Liver (tissue), 9 donors: ENCODE results near the gene COPB2. TPM values are rescaled to one million over a fixed set of nuclear protein-coding genes. Genes with fewer than 3 reads are reported as not detected.

Experiments
- DNase-seq: peaks from one replicate; pipeline ENCODE4 v3.0.0-alpha.2; 2017; ENCODE audit warnings: low spot score
- H3K27ac ChIP-seq, 2 donors: one replicate each; pipeline ENCODE4 v1.7.0; 2013; ENCODE audit warnings: inconsistent platforms in 2 of 2, low read length in 2 of 2, control low read depth in 1 of 2, low read depth in 1 of 2, mild to moderate bottlenecking in 1 of 2
- H3K27me3 ChIP-seq, 4 donors: one replicate each; pipeline versions ENCODE4 v1.6.1 to v1.7.0; 2013; ENCODE audit warnings: low read length in 3 of 4, inconsistent platforms in 1 of 4, mild to moderate bottlenecking in 1 of 4, moderate library complexity in 1 of 4; ENCODE audit not compliant: control insufficient read depth in 4 of 4, insufficient read depth in 4 of 4
- H3K36me3 ChIP-seq, 4 donors: one replicate each; pipeline versions ENCODE4 v1.6.1 to v1.7.0; 2013; ENCODE audit warnings: low read length in 3 of 4, mild to moderate bottlenecking in 3 of 4, low read depth in 1 of 4, moderate library complexity in 1 of 4; ENCODE audit not compliant: control insufficient read depth in 4 of 4, insufficient read depth in 3 of 4
- H3K4me1 ChIP-seq, 4 donors: one replicate each; pipeline versions ENCODE4 v1.6.1 to v1.7.0; 2013; ENCODE audit warnings: low read length in 3 of 4, mild to moderate bottlenecking in 3 of 4, moderate library complexity in 1 of 4; ENCODE audit not compliant: control insufficient read depth in 4 of 4, insufficient read depth in 4 of 4
- H3K4me3 ChIP-seq, 3 donors: one replicate each; pipeline versions ENCODE4 v1.6.1 to v1.7.0; 2013; ENCODE audit warnings: low read length in 3 of 3, control low read depth in 1 of 3, low read depth in 1 of 3, mild to moderate bottlenecking in 1 of 3
- H3K9ac ChIP-seq, 2 donors: one replicate each; pipeline ENCODE4 v1.7.0; 2013; ENCODE audit warnings: low read length in 2 of 2, mild to moderate bottlenecking in 2 of 2, moderate library complexity in 2 of 2, control low read depth in 1 of 2, low read depth in 1 of 2
- H3K9me3 ChIP-seq, 4 donors: one replicate each; pipeline versions ENCODE4 v1.6.1 to v1.7.0; 2013; ENCODE audit warnings: low read length in 3 of 4; ENCODE audit not compliant: control insufficient read depth in 4 of 4
- EGR1 ChIP-seq, 2 donors: IDR thresholded peaks; 2 replicates each; pipeline ENCODE4 v1.6.1; 2016 to 2018; ENCODE audit warnings: antibody characterized with exemption in 2 of 2, low read depth in 2 of 2
- FOXA1 ChIP-seq: IDR thresholded peaks from 2 replicates; pipeline ENCODE4 v1.6.1; 2016; ENCODE audit warnings: antibody characterized with exemption
- FOXA2 ChIP-seq: IDR thresholded peaks from 2 replicates; pipeline ENCODE4 v1.6.1; 2016; ENCODE audit warnings: antibody characterized with exemption
- GABPA ChIP-seq, 2 donors: IDR thresholded peaks in 1 of 2; conservative IDR thresholded peaks in 1 of 2; 2 replicates each; pipeline ENCODE4 v1.6.1; 2016; ENCODE audit warnings: antibody characterized with exemption in 2 of 2, mild to moderate bottlenecking in 1 of 2, moderate library complexity in 1 of 2
- HNF4A ChIP-seq, 2 donors: conservative IDR thresholded peaks; 2 replicates each; pipeline ENCODE4 v1.6.1; 2016; ENCODE audit warnings: antibody characterized with exemption in 2 of 2, mild to moderate bottlenecking in 2 of 2
- HNF4G ChIP-seq: IDR thresholded peaks from 2 replicates; pipeline ENCODE4 v1.6.1; 2016; ENCODE audit warnings: antibody characterized with exemption
- NR2F2 ChIP-seq: IDR thresholded peaks from 2 replicates; pipeline ENCODE4 v1.6.1; 2016; ENCODE audit warnings: antibody characterized with exemption
- RAD21 ChIP-seq, 2 donors: IDR thresholded peaks; 2 replicates each; pipeline ENCODE4 v1.6.1; 2016; ENCODE audit warnings: antibody characterized with exemption in 2 of 2, mild to moderate bottlenecking in 2 of 2
- REST ChIP-seq: IDR thresholded peaks from 2 replicates; pipeline ENCODE4 v1.6.1; 2016; ENCODE audit warnings: antibody characterized with exemption, mild to moderate bottlenecking
- RXRA ChIP-seq, 2 donors: IDR thresholded peaks; 2 replicates each; pipeline ENCODE4 v1.6.1; 2017 to 2018; ENCODE audit warnings: antibody characterized with exemption in 2 of 2, mild to moderate bottlenecking in 1 of 2
- SP1 ChIP-seq: IDR thresholded peaks from 2 replicates; pipeline ENCODE4 v1.6.1; 2018; ENCODE audit warnings: antibody characterized with exemption, mild to moderate bottlenecking
- TAF1 ChIP-seq: conservative IDR thresholded peaks from 2 replicates; pipeline ENCODE4 v1.6.1; 2016; ENCODE audit warnings: antibody characterized with exemption, mild to moderate bottlenecking
- YY1 ChIP-seq: IDR thresholded peaks from 2 replicates; pipeline ENCODE4 v1.6.1; 2016; ENCODE audit warnings: antibody characterized with exemption, mild to moderate bottlenecking
- WGBS: extraction: QIAGEN DNeasy Blood & Tissue Kit; methylation state at CpG from one replicate; pipeline ENCODE4 v1.1.7; 2013; 5-methylcytosine and 5-hydroxymethylcytosine counted together
- polyA plus RNA-seq, 2 donors: library from polyadenylated mRNA; stranded (reverse) in 1 of 2; unstranded in 1 of 2; fragments of 200-250 nt in 1 of 2; fragments of >200 nt in 1 of 2; fragmentation: Nextera tagmentation in 1 of 2; extraction: Ambion mirVana in 1 of 2; gene quantifications; one replicate each; pipeline versions ENCODE4 v1.2.1 to v1.2.3, GENCODE V29; 2013 to 2015
- total RNA-seq, 2 donors: library from RNA; depleted of rRNA; stranded (reverse); fragments of >200 nt; gene quantifications; one replicate each; pipeline ENCODE4 v1.2.3, GENCODE V29; 2014
- TF ChIP-seq, protein P1 (sequence below): IDR thresholded peaks from 2 replicates; pipeline ENCODE4 v1.6.1; 2016; ENCODE audit warnings: antibody characterized with exemption
- TF ChIP-seq, protein P2 (sequence below): fragments of 150-350 bp; IDR thresholded peaks from 2 replicates; pipeline ENCODE4 v1.5.1; 2017; ENCODE audit warnings: improper control_type of control experiment, low read depth, low read length; ENCODE audit not compliant: missing input control
- TF ChIP-seq, protein P3 (sequence below): IDR thresholded peaks from 2 replicates; pipeline ENCODE4 v1.6.1; 2016; ENCODE audit warnings: antibody characterized with exemption
- TF ChIP-seq, protein P4 (sequence below): IDR thresholded peaks from 2 replicates; pipeline ENCODE4 v1.6.1; 2016; ENCODE audit warnings: antibody characterized with exemption
- donor health status: healthy.
- donor health status: healthy.
- donor health status: healthy.
- donor health status: healthy.
- donor health status: healthy.

Gene COPB2
- total and polyA plus RNA-seq, 4 donors, result 45.4 to 145 (median 72.0) TPM

DNA sequence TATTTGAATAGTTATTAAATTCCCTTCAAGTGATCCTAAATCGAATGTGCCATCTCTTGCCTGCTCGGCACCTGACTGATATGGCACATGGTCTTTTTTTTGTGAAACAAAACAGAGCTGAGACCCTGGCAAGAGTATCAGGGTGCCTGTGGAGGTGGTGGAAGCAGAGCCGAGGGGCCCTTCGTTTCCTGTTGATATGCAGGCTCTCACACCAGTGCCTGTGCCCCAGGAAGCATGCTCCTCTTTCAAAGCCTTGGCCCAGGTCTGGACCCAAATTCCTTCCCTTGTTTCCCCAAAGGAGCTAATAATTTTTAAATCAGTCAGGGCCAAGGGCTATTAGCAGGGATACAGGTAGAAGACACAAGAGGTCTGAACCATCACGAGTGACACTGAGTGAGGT, 67.1 kb downstream of the COPB2 start:
- no peaks in the 10 kb centered on the region for H3K36me3 ChIP-seq
- no peak for TF ChIP-seq NR2F2
- TF ChIP-seq TAF1, result no peak
- TF ChIP-seq RXRA (IDR thresholded peaks at IDR 0.05), result no peak
- no peak for TF ChIP-seq GABPA (IDR thresholded peaks at IDR 0.05 in 1 of 2, conservative IDR thresholded peaks at IDR 0.05 in 1 of 2)
- no peak for TF ChIP-seq HNF4G
- TF ChIP-seq, protein P1, sequence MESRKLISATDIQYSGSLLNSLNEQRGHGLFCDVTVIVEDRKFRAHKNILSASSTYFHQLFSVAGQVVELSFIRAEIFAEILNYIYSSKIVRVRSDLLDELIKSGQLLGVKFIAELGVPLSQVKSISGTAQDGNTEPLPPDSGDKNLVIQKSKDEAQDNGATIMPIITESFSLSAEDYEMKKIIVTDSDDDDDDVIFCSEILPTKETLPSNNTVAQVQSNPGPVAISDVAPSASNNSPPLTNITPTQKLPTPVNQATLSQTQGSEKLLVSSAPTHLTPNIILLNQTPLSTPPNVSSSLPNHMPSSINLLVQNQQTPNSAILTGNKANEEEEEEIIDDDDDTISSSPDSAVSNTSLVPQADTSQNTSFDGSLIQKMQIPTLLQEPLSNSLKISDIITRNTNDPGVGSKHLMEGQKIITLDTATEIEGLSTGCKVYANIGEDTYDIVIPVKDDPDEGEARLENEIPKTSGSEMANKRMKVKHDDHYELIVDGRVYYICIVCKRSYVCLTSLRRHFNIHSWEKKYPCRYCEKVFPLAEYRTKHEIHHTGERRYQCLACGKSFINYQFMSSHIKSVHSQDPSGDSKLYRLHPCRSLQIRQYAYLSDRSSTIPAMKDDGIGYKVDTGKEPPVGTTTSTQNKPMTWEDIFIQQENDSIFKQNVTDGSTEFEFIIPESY, result no peak
- TF ChIP-seq YY1, result no peak
- no peak for TF ChIP-seq FOXA1
- no peak for TF ChIP-seq EGR1 (IDR thresholded peaks at IDR 0.05; ENCODE audit: low read depth in 2 of 2)
- TF ChIP-seq, protein P2, sequence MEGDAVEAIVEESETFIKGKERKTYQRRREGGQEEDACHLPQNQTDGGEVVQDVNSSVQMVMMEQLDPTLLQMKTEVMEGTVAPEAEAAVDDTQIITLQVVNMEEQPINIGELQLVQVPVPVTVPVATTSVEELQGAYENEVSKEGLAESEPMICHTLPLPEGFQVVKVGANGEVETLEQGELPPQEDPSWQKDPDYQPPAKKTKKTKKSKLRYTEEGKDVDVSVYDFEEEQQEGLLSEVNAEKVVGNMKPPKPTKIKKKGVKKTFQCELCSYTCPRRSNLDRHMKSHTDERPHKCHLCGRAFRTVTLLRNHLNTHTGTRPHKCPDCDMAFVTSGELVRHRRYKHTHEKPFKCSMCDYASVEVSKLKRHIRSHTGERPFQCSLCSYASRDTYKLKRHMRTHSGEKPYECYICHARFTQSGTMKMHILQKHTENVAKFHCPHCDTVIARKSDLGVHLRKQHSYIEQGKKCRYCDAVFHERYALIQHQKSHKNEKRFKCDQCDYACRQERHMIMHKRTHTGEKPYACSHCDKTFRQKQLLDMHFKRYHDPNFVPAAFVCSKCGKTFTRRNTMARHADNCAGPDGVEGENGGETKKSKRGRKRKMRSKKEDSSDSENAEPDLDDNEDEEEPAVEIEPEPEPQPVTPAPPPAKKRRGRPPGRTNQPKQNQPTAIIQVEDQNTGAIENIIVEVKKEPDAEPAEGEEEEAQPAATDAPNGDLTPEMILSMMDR, result no peak
- TF ChIP-seq, protein P3, sequence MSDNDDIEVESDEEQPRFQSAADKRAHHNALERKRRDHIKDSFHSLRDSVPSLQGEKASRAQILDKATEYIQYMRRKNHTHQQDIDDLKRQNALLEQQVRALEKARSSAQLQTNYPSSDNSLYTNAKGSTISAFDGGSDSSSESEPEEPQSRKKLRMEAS, result no peak
- no peaks in the 10 kb centered on the region for H3K9me3 ChIP-seq
- H3K27me3 ChIP-seq, result no peaks in the 10 kb centered on the region
- WGBS, result 81% methylated on average over 5 of the region's 5 CpGs
- no peaks in the 10 kb centered on the region for H3K4me1 ChIP-seq
- no peak for DNase-seq
- H3K9ac ChIP-seq, result no peak overlapping the region
- no peak overlapping the region for H3K27ac ChIP-seq
- no peak overlapping the region for H3K4me3 ChIP-seq

DNA sequence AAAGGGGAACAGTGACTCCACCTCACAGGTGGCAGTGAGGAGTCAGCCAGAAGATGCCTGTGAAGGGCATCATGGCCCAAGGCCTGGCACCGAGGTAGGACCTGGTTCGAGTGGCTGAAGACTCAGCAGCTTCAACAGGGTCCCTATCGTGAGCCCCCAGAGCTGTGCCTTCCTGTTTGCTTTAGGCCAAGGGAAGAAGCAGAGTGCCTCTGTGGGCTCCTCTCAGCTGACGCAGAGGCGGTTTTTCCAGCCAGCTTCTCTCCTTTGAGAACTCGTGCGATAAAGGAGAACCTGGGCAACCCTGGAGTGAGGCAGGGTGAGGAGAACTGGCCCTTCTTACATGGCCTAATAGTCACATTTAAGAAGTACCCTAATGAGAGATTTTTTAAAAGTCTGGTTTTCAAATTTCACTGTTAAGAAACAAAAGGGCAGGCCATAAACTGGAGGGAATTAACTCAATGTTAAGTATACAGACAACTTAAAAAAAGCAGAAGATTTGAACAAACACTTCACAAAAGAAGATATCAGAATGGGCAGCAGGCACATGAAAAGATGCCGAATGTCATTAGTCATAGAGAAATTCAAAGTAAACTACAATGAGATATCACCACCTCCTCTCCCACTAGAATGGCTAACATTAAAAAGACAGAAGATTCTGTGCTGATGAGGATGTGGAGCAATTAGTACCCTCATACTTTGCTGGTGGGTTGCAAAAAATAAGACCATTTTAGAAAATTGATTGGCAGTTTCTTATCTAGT, 68.7 kb downstream of the COPB2 start:
- WGBS, result 89% methylated on average over 8 of the region's 8 CpGs
- no peak overlapping the region for H3K27ac ChIP-seq
- no peak overlapping the region for H3K4me3 ChIP-seq
- no peaks in the 10 kb centered on the region for H3K9me3 ChIP-seq
- no peaks in the 10 kb centered on the region for H3K27me3 ChIP-seq
- H3K36me3 ChIP-seq, result no peaks in the 10 kb centered on the region
- TF ChIP-seq FOXA2, result no peak
- TF ChIP-seq, protein P3, result no peak
- TF ChIP-seq HNF4A (conservative IDR thresholded peaks at IDR 0.05), result no peak
- no peak for TF ChIP-seq FOXA1
- no peak for TF ChIP-seq SP1
- TF ChIP-seq, protein P1, result no peak
- TF ChIP-seq HNF4G, result no peak
- TF ChIP-seq, protein P2, result no peak
- TF ChIP-seq EGR1 (IDR thresholded peaks at IDR 0.05; ENCODE audit: low read depth in 2 of 2), result no peak
- no peak for TF ChIP-seq RXRA (IDR thresholded peaks at IDR 0.05)
- TF ChIP-seq REST, result no peak
- no peak for TF ChIP-seq NR2F2
- TF ChIP-seq, protein P4, sequence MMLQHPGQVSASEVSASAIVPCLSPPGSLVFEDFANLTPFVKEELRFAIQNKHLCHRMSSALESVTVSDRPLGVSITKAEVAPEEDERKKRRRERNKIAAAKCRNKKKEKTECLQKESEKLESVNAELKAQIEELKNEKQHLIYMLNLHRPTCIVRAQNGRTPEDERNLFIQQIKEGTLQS, result no peak
- no peak for TF ChIP-seq RAD21 (IDR thresholded peaks at IDR 0.05)
- H3K9ac ChIP-seq, result no peak overlapping the region
- DNase-seq, result no peak
- H3K4me1 ChIP-seq, result no peaks in the 10 kb centered on the region
